HG03139 (cell line): Measurements from ENCODE around the gene PAFAH1B2.
"Not testable (repeated sequence)": the region's sequence is repeated elsewhere in the genome, so short reads cannot be mapped to it uniquely, and the experiment has no call there.

Experiments used
- ATAC-seq: cut with Tn5 transposase; IDR thresholded peaks from one replicate; pipeline ENCODE4 v1.9.1; 2021; ENCODE audit not compliant: unreplicated experiment

PAFAH1B2 gene

GRCh38 chr11:117201658-117202305 is 57.7 kb downstream of the PAFAH1B2 start:
- no peak for ATAC-seq

GRCh38 chr11:117202386-117203068 is 58.4 kb downstream of the PAFAH1B2 start:
- ATAC-seq, result no peak

DNA sequence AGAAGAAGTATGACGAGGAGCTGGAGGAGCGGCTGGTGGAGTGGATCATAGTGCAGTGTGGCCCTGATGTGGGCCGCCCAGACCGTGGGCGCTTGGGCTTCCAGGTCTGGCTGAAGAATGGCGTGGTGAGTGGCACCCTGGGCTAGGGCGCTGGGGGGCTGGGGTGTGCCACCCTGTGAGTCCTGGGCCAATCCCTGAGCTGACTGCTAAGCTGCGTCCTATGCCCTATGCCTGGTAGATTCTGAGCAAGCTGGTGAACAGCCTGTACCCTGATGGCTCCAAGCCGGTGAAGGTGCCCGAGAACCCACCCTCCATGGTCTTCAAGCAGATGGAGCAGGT is 59.0 kb downstream of the PAFAH1B2 start:
- ATAC-seq, result no peak

DNA sequence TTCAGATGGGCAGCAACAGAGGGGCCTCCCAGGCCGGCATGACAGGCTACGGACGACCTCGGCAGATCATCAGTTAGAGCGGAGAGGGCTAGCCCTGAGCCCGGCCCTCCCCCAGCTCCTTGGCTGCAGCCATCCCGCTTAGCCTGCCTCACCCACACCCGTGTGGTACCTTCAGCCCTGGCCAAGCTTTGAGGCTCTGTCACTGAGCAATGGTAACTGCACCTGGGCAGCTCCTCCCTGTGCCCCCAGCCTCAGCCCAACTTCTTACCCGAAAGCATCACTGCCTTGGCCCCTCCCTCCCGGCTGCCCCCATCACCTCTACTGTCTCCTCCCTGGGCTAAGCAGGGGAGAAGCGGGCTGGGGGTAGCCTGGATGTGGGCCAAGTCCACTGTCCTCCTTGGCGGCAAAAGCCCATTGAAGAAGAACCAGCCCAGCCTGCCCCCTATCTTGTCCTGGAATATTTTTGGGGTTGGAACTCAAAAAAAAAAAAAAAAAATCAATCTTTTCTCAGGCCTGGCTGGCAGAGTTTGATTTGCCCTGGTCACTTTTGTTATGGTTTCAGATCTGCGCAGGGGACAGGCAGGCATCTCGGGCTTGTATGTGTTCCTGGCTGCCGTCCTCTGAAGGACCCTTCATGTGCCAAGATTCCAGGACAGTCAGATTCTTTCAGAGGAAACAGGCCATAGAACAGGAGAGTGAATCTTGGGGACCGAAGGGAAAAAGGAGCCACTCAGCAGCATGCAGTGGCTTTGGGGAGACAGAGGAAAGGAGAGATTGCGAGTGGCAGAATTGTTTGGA is 60.4 kb downstream of the PAFAH1B2 start:
- no peak for ATAC-seq

DNA sequence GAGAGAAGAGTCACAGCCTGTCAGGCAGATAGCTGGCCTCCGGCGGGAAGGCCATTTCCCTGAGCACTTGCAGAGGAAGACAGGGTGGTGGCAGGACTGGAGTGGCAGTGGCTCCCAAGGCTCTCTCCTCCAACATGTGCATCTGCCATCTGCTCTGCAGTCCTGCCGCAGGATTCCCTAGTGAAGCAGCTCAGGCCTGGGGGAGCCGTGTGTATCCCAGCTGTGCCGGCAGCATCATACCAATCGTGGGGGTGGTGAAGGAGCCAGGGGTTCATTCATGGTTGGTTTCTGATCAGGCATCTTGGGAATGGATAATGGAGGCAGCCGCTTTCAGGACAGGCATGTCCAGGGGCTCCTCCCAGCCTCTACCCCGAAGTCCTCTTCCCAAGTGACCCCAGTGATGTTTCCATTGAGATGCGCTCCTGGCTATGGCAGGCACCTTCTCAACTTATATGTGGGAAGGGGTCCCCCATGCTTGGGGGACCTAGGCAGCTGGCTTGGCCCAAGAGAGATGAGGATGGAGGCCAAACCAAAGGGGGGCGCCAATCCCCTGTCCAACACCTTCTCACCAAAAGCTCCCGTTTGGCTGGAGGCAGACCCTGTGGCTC is 61.2 kb downstream of the PAFAH1B2 start:
- ATAC-seq, result no peak

GRCh38 chr11:117206111-117206510 is 62.0 kb downstream of the PAFAH1B2 start:
- not testable (repeated sequence) for ATAC-seq

- ATAC-seq, result not testable (repeated sequence)
These were observed 62.8 kb downstream of the PAFAH1B2 start for GRCh38 chr11:117206859-117207258.

GRCh38 chr11:117207481-117207880 is 63.4 kb downstream of the PAFAH1B2 start:
- not testable (repeated sequence) for ATAC-seq

DNA sequence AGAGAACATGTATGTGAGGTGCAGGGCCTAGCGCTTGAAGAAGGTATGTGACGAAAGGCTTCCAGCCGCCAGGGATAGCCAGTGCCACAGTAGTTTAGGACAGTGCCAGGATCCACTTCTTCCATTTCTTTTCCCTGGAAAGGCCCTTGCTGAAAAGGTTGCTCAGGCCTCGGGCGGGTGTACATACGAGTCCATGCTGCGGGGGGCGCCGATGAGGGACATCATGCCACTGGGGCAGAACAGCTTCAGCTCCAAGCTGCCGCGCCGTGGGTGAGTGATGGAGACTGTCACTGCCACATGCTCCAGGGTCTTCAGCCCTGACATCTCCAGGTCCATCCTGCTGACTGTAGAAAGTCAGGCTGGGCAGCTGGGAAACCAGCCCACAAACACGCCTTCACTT is 64.6 kb downstream of the PAFAH1B2 start:
- not testable (repeated sequence) for ATAC-seq

DNA sequence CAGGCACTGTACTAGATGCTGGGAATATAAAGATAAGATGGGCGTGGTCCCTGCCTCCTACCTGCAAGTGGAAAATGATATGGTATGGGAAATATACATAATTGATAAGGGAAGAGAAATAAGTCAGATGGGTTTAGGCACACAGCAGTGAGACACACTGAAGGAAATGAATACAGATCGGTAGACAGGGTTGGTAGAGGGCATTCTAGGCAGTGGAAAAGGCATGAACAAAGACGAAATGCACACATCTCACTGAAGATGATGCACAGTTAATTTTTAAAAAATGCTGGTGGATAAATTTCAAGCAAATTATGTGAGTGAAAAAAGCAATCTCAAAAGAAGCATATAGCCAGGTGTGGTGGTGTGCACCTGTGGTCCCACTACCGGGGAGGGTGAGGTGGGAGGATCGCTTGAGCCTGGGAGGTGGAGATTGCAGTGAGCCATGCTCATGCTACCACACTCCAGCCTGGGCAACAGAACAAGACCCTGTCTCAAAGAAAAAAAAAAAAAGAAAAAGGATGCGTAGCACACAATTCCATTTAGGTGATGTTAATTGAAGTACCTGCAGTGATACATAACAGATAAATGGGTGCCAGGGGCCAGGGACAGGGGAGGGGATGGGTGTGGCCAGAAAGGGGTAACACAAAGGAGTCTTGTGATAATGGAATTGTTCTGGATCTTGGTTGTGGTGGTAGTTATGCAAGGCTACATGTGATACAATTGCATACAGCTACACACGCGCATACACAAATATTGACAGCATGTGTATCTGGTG is 65.5 kb downstream of the PAFAH1B2 start:
- not testable (repeated sequence) for ATAC-seq

DNA sequence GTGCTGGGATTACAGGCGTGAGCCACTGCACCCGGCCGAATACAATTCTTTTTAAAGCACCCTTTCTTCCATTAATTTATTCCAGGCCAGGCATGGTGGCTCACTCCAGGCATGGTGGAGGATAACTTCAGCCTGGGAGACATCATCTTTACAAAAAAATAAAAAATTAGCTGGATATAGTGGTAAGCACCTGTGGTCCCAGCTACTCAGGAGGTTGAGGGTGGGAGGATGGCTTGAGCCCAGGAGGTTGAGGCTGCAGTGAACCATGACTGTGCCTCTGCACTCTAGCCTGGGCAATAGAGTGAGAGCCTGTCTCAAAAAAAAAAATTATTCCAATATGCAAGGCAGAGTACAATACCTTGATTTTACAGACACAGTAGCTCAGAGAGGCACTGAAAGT is 66.5 kb downstream of the PAFAH1B2 start:
- ATAC-seq, result no peak

DNA sequence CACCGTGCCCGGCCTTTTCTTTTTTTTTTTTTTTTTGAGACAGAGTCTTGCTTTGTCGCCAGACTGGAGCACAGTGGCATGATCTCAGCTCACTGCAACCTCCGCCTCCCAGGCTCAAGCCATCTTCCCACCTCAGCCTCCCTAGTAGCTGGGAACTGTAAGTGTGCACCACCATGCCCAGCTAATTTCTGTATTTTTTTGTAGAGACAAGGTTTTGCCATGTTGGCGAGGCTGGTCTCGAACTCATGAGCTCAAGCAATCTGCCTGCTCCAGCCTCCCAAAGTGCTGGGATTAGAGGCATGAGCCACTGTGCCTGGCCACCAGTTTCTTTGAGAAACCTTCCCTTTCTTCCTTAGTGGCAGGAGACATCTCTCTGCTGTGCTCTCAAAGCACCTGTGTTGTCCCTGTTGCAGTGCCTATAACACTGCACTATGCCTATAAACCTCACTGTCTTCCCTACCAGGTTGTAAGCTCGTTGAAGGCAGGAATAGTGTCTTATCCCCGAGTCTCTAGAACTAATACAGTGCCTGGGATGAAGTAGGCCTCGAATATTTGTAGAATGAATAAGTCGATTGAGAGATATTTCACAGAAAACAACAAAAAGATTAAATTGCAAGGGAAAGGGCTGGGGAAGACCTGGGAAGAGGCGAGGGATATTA is 68.7 kb downstream of the PAFAH1B2 start:
- no peak for ATAC-seq

DNA sequence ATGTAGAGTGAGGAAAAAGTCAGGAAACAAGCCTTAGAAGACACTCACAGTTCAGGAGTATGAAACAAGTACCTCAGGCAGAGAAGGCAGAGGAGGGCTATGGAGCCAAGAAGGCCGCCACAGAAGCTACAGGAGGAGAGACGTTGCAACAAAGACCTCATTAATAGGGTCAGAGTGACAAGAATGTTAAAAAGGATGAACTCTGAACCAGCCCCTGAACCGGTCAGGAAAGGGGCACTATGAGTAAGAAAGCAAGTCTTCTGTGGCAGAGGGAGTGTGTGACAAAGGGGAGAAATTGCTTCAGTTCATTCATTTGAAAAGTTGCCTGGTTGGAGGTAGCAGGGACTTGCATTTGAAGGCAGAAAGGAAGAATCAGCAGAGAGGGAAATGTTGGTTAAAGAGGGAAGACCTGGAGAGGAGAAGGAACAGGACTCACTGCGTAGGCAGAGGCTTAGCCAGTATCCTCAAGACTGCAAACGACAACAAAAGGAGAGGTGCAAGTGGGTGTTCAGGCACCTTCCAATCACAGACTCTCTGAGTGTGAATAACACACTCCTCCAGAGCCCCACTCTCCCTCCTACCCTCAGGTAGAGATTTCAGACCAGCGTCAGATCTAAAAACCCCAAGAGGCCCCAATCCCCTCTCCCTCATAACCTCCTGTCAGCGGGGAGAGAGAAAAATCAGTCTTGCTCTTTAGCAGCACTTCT is 70.5 kb downstream of the PAFAH1B2 start:
- ATAC-seq, result no peak

DNA sequence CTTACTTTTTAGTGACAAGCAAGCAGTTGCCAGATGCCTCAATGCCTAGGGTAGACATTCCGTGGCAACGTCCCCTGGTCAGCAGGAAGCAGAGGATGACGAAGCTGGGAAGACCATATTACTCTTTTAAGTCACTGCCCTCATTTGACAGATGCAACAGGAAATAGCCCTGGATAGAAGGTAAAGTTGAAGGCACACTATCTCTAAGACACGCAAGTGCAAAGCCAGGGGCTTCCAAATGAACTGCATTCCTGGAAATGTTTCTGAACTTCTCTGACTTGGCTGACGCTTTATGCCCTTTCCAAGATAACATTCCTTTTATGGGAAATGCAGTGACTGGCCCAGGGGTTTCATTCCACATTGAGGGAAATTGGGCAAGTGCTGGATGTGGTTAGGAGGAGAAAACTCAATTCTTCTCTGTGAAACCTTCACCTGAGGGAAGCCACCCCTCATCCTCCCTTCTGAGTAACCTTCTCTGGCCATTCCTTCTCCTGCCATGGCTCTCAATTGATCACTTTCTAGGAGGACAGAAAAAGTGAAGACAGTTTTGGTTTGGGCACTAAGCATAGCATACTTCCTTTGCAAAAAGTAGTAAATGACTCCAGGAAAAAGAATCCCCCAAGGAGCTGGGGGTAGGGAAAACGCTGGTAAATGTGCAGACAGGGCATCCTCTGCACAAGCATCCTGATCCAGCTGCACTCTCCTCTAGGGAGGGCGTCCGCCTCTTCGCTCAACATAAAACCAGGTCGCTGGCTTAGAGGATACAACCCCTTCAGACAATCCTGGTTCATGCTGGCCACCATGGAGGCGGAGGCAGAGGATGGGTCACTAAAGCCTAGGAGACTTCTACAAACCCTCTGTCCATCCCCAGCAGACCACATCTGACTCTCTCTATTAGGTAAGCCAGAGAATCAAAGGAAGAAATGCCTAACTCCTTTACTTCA is 73.3 kb downstream of the PAFAH1B2 start:
- ATAC-seq, result no peak

DNA sequence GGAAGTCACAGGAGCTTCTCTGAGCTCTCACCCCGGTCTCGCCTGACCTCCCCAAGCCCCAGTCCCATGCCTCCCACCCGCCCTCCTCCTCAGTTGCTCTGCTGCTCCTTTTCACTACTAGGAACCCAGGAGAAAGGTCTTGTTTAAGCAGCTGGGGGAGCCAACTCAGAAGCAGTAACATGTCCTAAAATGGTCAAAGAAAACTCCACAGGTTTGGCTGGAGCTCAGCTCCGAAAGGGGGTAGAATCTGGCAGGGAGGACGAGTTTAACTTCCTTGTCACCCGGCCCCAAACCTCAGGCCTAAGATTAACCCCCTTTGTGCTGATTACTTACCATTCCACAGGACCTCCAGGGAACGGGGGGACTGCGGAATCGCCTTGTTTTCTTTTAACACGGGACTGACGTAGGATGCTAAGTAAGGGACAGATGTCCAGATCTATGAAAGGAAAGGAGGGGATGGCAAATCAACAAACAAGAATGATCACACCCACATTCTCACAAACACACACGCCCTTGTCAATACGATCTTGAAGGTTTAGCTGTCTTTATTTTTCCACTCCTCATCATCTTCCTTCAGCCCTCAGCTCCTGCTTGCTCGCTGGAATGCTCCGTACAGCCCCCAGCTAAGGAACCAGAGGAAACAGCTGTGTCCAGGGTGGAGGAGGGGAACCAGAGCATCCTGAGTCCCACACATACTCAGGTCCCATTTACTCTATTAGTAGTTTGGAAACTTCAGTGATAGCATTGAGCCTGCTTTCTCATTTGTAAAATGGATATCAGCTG is 74.2 kb downstream of the PAFAH1B2 start:
- ATAC-seq, result no peak

- no peak for ATAC-seq
These were observed 74.9 kb downstream of the PAFAH1B2 start for GRCh38 chr11:117219001-117219400.

GRCh38 chr11:117219455-117219854 is 75.4 kb downstream of the PAFAH1B2 start:
- no peak for ATAC-seq

DNA sequence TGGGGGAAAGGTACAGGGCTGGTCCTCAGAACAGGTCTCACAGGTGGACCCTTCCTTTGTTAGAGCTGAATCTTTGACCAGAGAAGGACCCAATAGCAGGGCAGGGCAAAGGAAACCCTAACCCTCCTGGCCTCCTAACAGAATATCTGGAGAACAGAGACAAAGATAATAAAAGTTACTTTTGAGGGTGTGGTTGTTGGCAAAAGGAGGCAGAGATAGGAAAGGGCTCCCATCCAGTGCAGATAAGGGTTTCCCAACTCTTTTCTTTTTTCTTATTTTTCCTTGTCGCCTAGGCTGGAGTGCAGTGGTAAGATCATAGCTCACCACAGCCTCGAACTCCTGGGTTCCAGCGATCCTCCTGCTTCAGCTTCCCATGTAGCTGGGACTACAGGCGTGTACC is 75.9 kb downstream of the PAFAH1B2 start:
- no peak for ATAC-seq
